CD4-positive, alpha-beta T cell treated with Interleukin-1 beta for 1 hour (primary cell): ENCODE results near the gene ERF.

Source experiments
- DNase-seq, 2 donors: peaks; one replicate each; pipeline ENCODE4 v3.0.0-alpha.2; 2020 to 2022

ERF gene

DNA sequence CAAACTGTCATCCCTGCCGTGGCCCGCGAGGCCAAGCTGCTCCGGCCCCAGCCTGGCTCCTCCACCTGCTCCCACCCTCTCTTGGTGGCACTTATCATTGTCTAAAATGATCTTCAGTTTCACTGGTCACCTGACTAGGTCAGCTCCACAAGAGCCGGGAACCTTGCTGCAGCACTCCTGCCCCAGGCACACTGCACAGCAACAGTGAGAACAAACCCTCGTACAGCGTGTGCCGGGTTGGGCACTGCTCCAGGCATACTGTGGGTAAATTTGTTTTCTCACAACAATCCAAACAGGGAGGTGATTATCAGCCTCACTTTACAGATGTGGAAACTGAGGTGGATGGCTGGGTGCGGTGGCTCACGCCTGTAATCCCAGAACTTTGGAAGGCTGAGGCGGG, 46.3 kb downstream of the ERF start:
- DNase-seq = no peak

DNA sequence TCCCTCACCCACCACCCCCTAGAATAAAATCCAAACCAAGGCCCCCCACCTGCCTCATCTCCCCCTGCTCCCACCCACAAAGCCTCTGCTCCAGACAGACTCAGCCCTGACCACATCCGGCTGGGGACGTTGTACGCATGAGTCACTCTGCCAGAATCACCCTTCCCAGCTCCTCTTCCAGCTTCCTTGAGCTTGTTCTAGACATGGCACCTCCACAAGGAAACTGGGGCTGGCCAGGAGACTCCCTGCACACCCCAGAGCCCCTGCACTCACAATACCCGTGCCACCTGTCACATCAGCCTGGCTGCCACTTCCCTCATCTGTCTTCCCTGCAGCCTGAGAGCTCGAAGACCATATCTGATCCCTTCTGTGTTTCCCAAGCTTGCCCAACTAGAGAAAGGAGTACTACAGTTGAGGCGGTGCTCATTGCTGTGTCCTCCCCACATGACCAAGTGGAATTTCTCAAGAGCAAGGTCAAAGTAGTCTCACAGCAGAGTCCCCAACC, 47.1 kb downstream of the ERF start:
- DNase-seq = peak in 1 of 2 donors; percentile 55

DNA sequence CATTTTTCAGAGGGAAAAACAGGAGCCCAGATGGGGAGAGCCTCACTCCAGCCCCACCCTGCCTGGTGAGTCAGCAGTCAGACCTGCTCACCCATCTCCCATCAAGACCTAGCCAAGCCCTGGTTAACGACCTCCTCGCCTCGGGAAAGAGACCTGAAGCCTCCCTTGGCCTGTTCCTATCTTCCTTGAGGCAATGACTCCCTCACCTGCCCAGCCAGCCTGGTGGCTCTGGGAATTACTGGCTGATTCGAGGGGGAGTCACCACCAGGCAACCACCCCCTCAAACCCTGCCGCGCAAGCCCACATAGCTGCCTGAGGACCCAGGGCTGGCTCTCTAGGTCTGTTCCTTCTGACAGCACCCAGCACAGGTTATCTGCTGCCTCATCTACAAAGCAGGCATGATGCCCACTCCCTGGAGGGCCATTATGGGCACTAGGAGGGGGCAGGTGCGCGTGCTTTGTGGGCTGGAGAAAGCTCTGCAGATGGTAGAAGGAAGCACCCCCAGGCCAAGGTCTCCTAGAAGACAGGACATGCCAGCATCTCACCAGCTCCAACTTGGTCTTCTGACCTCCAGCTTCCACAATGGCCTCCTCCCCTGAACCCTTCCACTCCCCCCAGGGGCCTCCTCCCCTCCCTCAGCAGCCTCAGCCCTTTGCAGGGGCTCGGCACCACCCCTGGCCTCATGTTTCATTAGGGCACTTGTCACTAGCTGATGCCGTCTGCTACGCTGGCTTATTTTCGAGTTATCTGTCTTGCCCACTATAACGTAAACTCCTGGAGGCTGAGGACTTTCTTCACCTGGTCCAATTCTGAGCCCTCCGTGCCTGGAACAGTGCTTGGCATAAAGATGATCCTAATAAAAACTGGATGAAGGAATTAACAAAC, 47.8 kb downstream of the ERF start:
- no peak for DNase-seq

DNA sequence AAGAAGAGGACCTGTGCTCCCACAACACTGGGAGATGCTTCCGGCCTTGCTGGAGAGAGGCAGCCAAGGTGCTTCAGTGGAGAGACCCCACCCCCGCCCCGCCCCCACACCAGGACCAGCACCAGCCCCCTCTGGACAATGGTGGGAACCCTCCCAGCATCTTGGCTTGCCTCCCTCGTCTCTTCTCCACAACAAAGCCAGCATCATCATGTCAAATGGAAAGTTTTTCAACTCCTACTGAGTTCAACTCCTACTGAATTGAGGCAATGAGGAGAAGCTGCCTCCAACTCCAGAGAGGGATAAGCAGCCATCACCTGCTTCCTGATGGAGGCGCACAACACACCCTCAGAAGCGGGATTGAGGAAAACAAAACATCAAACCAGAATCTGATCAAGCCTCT, 50.3 kb downstream of the ERF start:
- DNase-seq = no peak

DNA sequence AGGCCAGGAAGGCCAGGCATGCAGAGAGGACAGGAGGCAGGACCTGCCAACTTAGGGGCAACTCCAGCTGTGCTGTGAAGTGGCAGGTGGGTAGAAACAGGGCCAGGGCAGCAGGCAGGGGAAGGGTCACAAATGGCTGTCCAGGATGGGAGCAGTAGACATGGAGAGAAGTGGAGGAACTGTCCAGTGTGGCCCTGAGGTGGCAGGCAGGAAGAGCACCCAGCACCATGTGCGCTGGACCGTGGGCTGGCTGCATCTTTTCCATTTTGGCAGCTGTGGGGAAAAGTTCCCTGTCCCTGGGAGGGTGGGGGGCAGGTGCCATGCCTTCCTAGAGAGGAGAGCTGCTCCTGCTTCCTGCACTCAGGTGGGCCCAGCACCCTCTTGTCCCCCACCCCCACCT, 51.2 kb downstream of the ERF start:
- no peak for DNase-seq

DNA sequence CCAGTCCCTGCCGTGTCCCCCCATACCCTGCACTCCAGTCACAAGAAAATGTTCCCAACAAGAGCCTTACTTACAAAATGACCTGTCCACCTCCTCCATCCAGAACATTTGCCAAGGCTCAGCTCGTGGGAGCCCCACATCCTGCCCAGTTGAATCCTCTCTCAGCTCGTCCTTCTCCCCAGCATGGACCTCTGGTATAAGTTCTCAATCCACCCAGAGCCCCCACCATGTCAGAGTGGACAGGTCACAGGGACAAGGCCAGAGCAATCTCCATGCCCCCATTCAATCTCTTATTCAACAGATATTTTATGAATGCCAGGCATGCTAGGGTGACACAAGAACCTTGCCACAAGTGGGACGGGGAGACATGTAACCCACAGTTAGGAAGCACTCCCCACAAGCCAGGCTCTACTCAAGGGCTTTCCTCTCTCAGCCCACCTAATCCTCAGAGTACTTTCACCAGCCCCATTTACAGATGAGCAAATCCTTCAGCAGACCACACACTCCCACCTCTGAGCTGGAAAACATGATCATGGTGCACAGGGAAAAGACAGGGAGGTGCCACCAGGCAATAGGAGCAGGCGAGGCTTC, 52.5 kb downstream of the ERF start:
- DNase-seq = no peak

DNA sequence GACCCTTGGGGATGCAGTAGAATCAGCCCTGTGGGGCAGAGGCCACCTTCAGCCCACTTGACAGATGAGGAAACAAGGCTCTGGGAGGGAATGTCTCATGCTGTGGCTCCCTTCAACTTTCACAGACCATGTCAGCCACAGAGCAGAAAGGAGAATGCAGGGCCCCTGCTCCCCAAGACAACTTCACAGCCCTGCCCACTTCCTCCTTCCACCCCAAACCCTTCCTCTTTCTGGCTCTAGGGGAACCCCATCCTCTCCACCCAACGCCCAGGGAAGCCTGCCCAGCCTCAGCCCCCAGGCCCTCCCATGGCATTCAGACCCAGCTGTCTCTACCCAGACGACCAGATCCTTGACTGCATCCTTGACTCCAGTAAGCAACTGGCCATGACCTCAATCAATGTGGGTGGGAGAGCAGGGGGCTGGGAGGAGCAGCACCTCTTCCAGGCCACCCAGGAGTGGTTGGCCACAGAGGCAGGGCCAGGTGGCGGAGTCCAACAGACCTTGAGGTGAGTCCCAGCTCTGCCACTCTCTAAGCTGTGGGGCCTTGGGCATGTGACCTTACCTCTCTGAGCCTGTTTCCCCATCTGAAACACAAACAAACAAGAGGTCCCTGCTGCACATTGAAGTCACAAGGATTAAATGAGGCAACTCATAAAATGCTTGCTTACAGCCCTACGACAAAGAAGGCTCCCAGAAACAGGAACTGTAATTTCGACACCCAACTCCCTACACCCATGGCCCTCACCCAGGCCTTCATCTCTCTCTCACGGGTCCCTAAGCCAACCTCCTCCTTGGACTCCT, 53.2 kb downstream of the ERF start:
- DNase-seq = peak; percentile 74 to 85

DNA sequence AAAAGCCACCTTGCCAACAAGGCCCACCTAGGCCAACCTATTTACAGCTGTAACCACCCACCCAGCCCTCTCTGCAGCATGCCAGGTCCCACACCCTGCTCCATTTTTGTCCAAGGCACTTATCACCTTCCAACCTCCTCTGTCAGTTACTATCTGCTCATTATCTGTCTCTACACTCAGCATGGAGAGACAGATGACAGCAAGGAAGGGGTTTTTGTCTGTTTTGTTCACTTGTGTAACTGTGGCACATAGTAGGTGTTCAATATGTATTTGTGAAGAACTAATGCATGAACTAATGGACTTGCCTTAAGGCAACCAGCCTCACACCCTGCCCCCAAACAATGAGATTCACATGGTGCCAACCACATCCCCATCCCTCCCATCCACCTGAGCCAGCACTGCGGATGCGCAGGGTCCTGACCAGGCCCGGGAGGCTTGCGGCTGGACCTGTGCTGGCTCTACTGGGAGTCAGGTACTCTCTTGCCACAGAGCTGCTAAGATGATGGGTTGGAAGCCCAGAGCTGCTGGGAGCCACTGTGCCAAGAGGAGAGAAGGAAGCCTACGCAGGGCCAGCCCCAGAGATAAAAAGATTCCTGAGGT, 54.7 kb downstream of the ERF start:
- no peak for DNase-seq

DNA sequence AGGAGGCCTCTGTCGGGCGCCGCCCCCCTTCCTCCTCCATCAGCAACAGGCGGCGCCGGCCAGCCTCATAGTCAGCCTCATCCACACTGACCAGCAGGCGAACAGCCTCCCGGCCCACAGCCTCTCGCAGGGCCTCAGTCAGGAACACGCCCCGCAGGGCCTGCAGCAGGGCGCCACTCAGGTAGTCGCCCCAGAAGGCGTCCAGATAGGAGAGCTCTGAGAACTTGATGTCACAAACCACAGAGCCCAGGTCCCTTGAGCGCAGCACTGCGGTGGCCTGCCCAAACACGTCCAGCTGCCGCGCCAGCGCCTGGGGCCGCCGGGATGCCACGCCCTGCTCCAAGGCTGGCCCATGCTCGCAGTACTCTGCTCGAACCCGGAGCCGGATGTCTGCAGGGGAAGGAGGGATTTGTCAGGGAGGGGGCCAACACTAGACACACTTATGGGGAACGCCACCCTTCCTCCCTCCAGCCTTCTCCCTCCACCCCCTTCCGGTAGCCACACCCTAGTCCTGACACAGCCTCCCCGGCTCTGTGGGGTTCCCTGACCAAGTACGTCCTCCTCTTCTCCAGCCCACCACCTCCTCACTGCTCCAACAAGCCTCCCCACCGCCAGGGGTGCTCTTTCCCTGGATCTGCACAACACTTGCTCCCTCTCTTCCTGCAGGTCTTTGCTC, 55.4 kb downstream of the ERF start:
- DNase-seq = peak; percentile 71 to 77

DNA sequence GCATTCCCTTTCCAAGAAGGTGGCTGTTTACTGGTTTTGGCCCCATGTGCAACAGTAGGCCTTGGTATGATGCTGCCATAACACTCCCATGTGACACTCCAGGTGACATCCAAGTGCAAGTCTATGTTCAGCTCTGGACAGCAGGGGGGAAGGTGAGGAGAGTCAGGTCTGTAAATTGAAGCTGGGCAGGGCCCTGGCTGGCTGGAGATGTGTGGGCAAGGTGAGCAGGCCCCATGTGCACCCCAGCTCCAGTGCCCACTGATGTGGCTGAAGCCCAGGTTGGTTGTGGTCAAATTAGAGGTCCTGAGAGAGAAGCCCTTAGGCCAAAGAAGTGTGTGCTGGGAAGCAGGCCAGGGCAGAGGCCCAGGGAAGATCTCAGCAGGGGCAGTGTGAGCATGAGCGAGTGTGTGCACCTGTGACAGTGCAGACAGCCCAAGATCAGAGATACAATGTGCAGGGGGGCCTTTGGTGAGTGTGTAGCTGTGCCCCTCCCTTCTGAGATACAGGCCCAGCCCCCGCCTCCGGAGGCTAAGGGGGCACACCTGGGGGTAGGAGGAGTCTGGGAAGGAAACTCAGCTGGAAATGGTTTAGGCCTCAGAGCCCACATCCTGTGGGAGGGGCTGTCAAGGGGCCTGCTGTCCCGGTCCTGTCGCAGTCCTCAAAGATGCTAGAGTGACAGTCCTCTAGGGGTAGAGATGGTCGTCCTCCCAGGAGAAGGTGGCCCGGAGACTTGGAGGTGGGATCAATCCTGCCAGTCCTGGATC, 56.1 kb downstream of the ERF start:
- peak; percentile 79 to 85 for DNase-seq
